NCI-H1048 (cell line): ENCODE data around the gene ZNF326.

ENCODE experiments used
- DNase-seq: peaks from one replicate; lab custom pipeline; 2025; lab: John Stamatoyannopoulos, UW

The ZNF326 gene

GRCh38 chr1:89994805-89995597 lies at the start of gene ZNF326:
Gene ZNF326, plus strand, starts transcription at chr1:89995110. Its CDS starts 148 bp downstream, at chr1:89995258.
- DNase-seq = peak; percentile 87

GRCh38 chr1:89945852-89946476 lies 48.9 kb upstream of the ZNF326 start:
- DNase-seq = no peak

- no peak for DNase-seq
These were observed 48.4 kb upstream of the ZNF326 start for GRCh38 chr1:89946532-89946931.

GRCh38 chr1:89948722-89949345 lies 46.1 kb upstream of the ZNF326 start:
- no peak for DNase-seq

GRCh38 chr1:89949991-89950624 lies 44.8 kb upstream of the ZNF326 start:
- no peak for DNase-seq

- no peak for DNase-seq
These were observed 44.2 kb upstream of the ZNF326 start for GRCh38 chr1:89950703-89951102.

- DNase-seq = no peak
These were observed 42.9 kb upstream of the ZNF326 start for GRCh38 chr1:89951766-89952604.

GRCh38 chr1:89952605-89953130 lies 42.2 kb upstream of the ZNF326 start:
- DNase-seq = no peak

- no peak for DNase-seq
These were observed 41.7 kb upstream of the ZNF326 start for GRCh38 chr1:89953131-89953626.

GRCh38 chr1:89953929-89954328 lies 41.0 kb upstream of the ZNF326 start:
- no peak for DNase-seq

- DNase-seq = no peak
These were observed 40.5 kb upstream of the ZNF326 start for GRCh38 chr1:89954401-89954800.

GRCh38 chr1:89955311-89956205 lies 39.4 kb upstream of the ZNF326 start:
- DNase-seq = no peak

GRCh38 chr1:89957107-89957506 lies 37.8 kb upstream of the ZNF326 start:
- no peak for DNase-seq

GRCh38 chr1:89958851-89959654 lies 35.9 kb upstream of the ZNF326 start:
- DNase-seq = no peak

GRCh38 chr1:89959719-89960118 lies 35.2 kb upstream of the ZNF326 start:
- DNase-seq = no peak

- DNase-seq = no peak
These were observed 32.7 kb upstream of the ZNF326 start for GRCh38 chr1:89962024-89962741.

- no peak for DNase-seq
These were observed 32.2 kb upstream of the ZNF326 start for GRCh38 chr1:89962742-89963075.

GRCh38 chr1:89965193-89965768 lies 29.6 kb upstream of the ZNF326 start:
- no peak for DNase-seq
